A172 (cell line): ENCODE results near the gene P2RX5. TPM values are rescaled to one million over a fixed set of nuclear protein-coding genes. Genes with fewer than 3 reads are reported as not detected.
A peak's percentile ranks its signal among the peaks of the same experiment; 100 is the strongest.
"Not testable (repeated sequence)": the region's sequence is repeated elsewhere in the genome, so short reads cannot be mapped to it uniquely, and the experiment has no call there.

ENCODE experiments used
- DNase-seq: peaks from one replicate; pipeline ENCODE4 v3.0.0-alpha.2; 2015; ENCODE audit warnings: low spot score
- total RNA-seq: library from RNA; depleted of rRNA; stranded (reverse); fragments of >200 nt; shearing (Covaris generic); gene quantifications from 2 replicates; pipeline ENCODE4 v1.2.3, GENCODE V29; 2014

P2RX5 gene
- total RNA-seq, 1 experiment from 2014 or later: 32.7 TPM

GRCh38 chr17:3712811-3713463 is 17.0 kb upstream of the P2RX5 start:
- no peak for DNase-seq

- DNase-seq: peak; percentile 83
Measured at GRCh38 chr17:3710951-3711383, 15.0 kb upstream of the P2RX5 start.

- DNase-seq: no peak
Measured at GRCh38 chr17:3708366-3708765, 12.4 kb upstream of the P2RX5 start.

- DNase-seq: not testable (repeated sequence)
Measured at GRCh38 chr17:3705718-3705984, 9.7 kb upstream of the P2RX5 start.

- DNase-seq: no peak
Measured at GRCh38 chr17:3704931-3705717, 9.2 kb upstream of the P2RX5 start.

GRCh38 chr17:3702041-3702539 is 6.1 kb upstream of the P2RX5 start:
- not testable (repeated sequence) for DNase-seq

- DNase-seq: no peak
Measured at GRCh38 chr17:3699951-3700350, 4.0 kb upstream of the P2RX5 start.

- no peak for DNase-seq
Measured at GRCh38 chr17:3698139-3698538, 2.2 kb upstream of the P2RX5 start.

- no peak for DNase-seq
Measured at GRCh38 chr17:3697103-3697476, 1.1 kb upstream of the P2RX5 start.

- DNase-seq: peak; percentile 75
Measured at GRCh38 chr17:3695129-3695722, 729 bp downstream of the P2RX5 start.

GRCh38 chr17:3693829-3694231 is 2.1 kb downstream of the P2RX5 start:
- peak; percentile 28 for DNase-seq

GRCh38 chr17:3693141-3693540 is 2.8 kb downstream of the P2RX5 start:
- no peak for DNase-seq

- no peak for DNase-seq
Measured at GRCh38 chr17:3692346-3692745, 3.6 kb downstream of the P2RX5 start.

GRCh38 chr17:3691617-3692067 is 4.3 kb downstream of the P2RX5 start:
- no peak for DNase-seq

GRCh38 chr17:3690094-3690715 is 5.8 kb downstream of the P2RX5 start:
- no peak for DNase-seq

GRCh38 chr17:3689262-3690093 is 6.5 kb downstream of the P2RX5 start:
- no peak for DNase-seq

GRCh38 chr17:3688852-3689261 is 7.1 kb downstream of the P2RX5 start:
- no peak for DNase-seq

- DNase-seq: no peak
Measured at GRCh38 chr17:3688027-3688553, 7.9 kb downstream of the P2RX5 start.

- no peak for DNase-seq
Measured at GRCh38 chr17:3685174-3685573, 10.8 kb downstream of the P2RX5 start.

- DNase-seq: peak; percentile 37
Measured at GRCh38 chr17:3683054-3683511, 12.9 kb downstream of the P2RX5 start.

- DNase-seq: no peak
Measured at GRCh38 chr17:3682033-3682432, 13.9 kb downstream of the P2RX5 start.
